ENCODE data around the gene DAG1.

GRCh38 chr3:49462222-49462621 is 7.8 kb upstream of the DAG1 start:
- no peak for TF ChIP-seq POLR2AphosphoS5 (IDR thresholded peaks at IDR 0.05)
- TF ChIP-seq, protein P1, sequence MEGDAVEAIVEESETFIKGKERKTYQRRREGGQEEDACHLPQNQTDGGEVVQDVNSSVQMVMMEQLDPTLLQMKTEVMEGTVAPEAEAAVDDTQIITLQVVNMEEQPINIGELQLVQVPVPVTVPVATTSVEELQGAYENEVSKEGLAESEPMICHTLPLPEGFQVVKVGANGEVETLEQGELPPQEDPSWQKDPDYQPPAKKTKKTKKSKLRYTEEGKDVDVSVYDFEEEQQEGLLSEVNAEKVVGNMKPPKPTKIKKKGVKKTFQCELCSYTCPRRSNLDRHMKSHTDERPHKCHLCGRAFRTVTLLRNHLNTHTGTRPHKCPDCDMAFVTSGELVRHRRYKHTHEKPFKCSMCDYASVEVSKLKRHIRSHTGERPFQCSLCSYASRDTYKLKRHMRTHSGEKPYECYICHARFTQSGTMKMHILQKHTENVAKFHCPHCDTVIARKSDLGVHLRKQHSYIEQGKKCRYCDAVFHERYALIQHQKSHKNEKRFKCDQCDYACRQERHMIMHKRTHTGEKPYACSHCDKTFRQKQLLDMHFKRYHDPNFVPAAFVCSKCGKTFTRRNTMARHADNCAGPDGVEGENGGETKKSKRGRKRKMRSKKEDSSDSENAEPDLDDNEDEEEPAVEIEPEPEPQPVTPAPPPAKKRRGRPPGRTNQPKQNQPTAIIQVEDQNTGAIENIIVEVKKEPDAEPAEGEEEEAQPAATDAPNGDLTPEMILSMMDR (IDR thresholded peaks at IDR 0.05): no peak

Measured in transverse colon (tissue), 4 donors.